Measurements from ENCODE around the gene DHRS4L2. TPM values are rescaled to one million over a fixed set of nuclear protein-coding genes. Genes with fewer than 3 reads are reported as not detected.
"Not testable (repeated sequence)": the region's sequence is repeated elsewhere in the genome, so short reads cannot be mapped to it uniquely, and the experiment has no call there.

DHRS4L2 gene
- total RNA-seq, 2 donors from 2014 or later = 31.8 to 43.2 TPM

GRCh38 chr14:24006817-24007652 lies 18.3 kb downstream of the DHRS4L2 start:
- intact Hi-C loops (cut with DNase I, micrococcal nuclease) = not testable (repeated sequence)
- DNase-seq (peak in 1 of 2 donors; percentile 76), ATAC-seq (peak; percentile 94)

- ATAC-seq (no peak), DNase-seq (no peak)
- intact Hi-C loops (cut with DNase I, micrococcal nuclease) = no loop called here
Observed at GRCh38 chr14:24011051-24011450, 22.3 kb downstream of the DHRS4L2 start.

GRCh38 chr14:24012726-24013273 lies 24.1 kb downstream of the DHRS4L2 start:
- DNase-seq; ATAC-seq; intact Hi-C loops (cut with DNase I, micrococcal nuclease): not testable (repeated sequence)

GRCh38 chr14:24013654-24014514 lies 25.2 kb downstream of the DHRS4L2 start:
- peak; percentile 37 to 48 for DNase-seq
- intact Hi-C loops (cut with DNase I, micrococcal nuclease) = no loop called here
- ATAC-seq = peak; percentile 96

- DNase-seq; intact Hi-C loops (cut with DNase I, micrococcal nuclease); ATAC-seq: not testable (repeated sequence)
Observed at GRCh38 chr14:24015745-24016144, 27.0 kb downstream of the DHRS4L2 start.

GRCh38 chr14:24018978-24019377 lies 30.2 kb downstream of the DHRS4L2 start:
- intact Hi-C loops (cut with DNase I, micrococcal nuclease); ATAC-seq: not testable (repeated sequence)

GRCh38 chr14:24019944-24020343 lies 31.2 kb downstream of the DHRS4L2 start:
- peak; percentile 93 for ATAC-seq
- DNase-seq; intact Hi-C loops (cut with DNase I, micrococcal nuclease): not testable (repeated sequence)

More at GRCh38 chr14:24018978-24019377, 30.2 kb downstream of the DHRS4L2 start:
- DNase-seq = not testable (repeated sequence)

GRCh38 chr14:24020520-24020919 lies 31.8 kb downstream of the DHRS4L2 start:
- DNase-seq; intact Hi-C loops (cut with DNase I, micrococcal nuclease); ATAC-seq: not testable (repeated sequence)

GRCh38 chr14:24024939-24025418 lies 36.2 kb downstream of the DHRS4L2 start:
- intact Hi-C loops (cut with DNase I, micrococcal nuclease); DNase-seq; ATAC-seq: not testable (repeated sequence)

- ATAC-seq; DNase-seq; intact Hi-C loops (cut with DNase I, micrococcal nuclease): not testable (repeated sequence)
Observed at GRCh38 chr14:24029687-24030086, 41.0 kb downstream of the DHRS4L2 start.

- ATAC-seq; DNase-seq; intact Hi-C loops (cut with DNase I, micrococcal nuclease): not testable (repeated sequence)
Observed at GRCh38 chr14:24031331-24031730, 42.6 kb downstream of the DHRS4L2 start.

GRCh38 chr14:24032727-24033418 lies 44.1 kb downstream of the DHRS4L2 start:
- intact Hi-C loops (cut with DNase I, micrococcal nuclease) = no loop called here
- ATAC-seq (no peak), DNase-seq (no peak)

- intact Hi-C loops (cut with DNase I, micrococcal nuclease); DNase-seq: not testable (repeated sequence)
- peak; percentile 35 for ATAC-seq
Observed at GRCh38 chr14:24035769-24036168, 47.0 kb downstream of the DHRS4L2 start.

- peak; percentile 92 for ATAC-seq
- peak; percentile 91 to 94 for DNase-seq
- intact Hi-C loops (cut with DNase I, micrococcal nuclease) = no loop called here
Observed at GRCh38 chr14:24036169-24036962, 47.6 kb downstream of the DHRS4L2 start.

GRCh38 chr14:24036963-24037657 lies 48.4 kb downstream of the DHRS4L2 start:
- ATAC-seq; intact Hi-C loops (cut with DNase I, micrococcal nuclease); DNase-seq: not testable (repeated sequence)

GRCh38 chr14:24037658-24038037 lies 48.9 kb downstream of the DHRS4L2 start:
- ATAC-seq (peak; percentile 29), DNase-seq (peak; percentile 67 to 72)
- intact Hi-C loops (cut with DNase I, micrococcal nuclease) = no loop called here

- DNase-seq (no peak), ATAC-seq (no peak)
- intact Hi-C loops (cut with DNase I, micrococcal nuclease) = no loop called here
Observed at GRCh38 chr14:24038686-24039085, 50.0 kb downstream of the DHRS4L2 start.

Data from left colon (tissue), 2 donors.